HS-27A (cell line): ENCODE measurements around the gene NRIP3.
"Not testable (repeated sequence)": the region's sequence is repeated elsewhere in the genome, so short reads cannot be mapped to it uniquely, and the experiment has no call there.

Experiments used
- DNase-seq: peaks from one replicate; pipeline ENCODE4 v3.0.0-alpha.2; 2012; ENCODE audit warnings: low read depth, missing footprints

NRIP3 gene

DNA sequence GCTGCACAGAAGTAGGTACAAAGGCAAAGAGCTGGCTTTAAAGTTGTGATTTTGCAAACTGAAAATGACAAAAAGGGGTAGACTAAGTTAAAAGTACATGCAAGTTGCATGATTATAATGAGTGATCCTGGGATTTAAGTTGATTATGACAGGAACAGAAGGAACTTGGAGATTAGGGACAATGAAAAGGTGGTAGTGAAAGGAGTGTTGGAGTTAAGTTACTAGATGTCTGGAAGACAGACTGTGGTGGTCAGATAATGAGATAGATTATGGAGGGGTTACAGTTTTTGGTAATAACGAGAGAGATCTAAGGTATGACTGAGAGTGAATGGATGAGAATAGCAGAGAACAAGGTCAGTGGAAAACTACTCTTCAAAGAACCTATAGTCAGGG, 31.9 kb downstream of the NRIP3 start:
- no peak for DNase-seq

DNA sequence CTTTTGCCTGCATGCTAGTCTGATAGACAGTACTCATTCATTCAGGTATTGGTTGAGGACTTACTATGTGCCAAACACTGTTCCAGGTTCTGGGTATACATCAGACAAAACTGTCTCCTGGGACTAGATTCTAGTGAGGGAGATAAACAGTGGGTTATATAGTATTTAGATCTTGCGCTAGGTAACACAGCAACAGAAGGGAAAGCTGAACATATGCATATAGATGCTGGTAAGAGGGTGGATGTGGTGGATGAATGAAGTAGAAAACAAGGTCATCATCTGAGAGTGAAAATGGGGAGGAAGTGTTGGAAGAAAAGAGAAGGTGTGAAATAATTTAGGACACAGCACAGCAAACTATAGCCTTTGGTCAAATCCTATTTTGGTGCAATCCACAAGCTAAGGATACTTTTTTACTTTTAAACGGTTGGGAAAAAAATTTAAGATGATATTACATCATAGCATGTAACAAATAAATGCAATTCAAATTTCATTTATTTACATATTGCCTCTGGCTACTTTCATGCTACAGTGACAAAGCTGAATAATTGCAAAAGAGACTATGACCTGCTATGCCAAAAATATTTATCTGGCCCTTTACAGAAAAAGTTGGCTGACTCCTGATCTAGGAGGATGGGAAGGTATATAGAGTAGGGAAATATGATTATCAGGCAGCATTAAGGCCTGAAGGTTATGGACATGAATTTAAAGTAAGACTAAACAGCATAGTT, 32.4 kb downstream of the NRIP3 start:
- DNase-seq, result no peak

- DNase-seq, result no peak
These were observed 36.6 kb downstream of the NRIP3 start for GRCh38 chr11:8967184-8967583.

DNA sequence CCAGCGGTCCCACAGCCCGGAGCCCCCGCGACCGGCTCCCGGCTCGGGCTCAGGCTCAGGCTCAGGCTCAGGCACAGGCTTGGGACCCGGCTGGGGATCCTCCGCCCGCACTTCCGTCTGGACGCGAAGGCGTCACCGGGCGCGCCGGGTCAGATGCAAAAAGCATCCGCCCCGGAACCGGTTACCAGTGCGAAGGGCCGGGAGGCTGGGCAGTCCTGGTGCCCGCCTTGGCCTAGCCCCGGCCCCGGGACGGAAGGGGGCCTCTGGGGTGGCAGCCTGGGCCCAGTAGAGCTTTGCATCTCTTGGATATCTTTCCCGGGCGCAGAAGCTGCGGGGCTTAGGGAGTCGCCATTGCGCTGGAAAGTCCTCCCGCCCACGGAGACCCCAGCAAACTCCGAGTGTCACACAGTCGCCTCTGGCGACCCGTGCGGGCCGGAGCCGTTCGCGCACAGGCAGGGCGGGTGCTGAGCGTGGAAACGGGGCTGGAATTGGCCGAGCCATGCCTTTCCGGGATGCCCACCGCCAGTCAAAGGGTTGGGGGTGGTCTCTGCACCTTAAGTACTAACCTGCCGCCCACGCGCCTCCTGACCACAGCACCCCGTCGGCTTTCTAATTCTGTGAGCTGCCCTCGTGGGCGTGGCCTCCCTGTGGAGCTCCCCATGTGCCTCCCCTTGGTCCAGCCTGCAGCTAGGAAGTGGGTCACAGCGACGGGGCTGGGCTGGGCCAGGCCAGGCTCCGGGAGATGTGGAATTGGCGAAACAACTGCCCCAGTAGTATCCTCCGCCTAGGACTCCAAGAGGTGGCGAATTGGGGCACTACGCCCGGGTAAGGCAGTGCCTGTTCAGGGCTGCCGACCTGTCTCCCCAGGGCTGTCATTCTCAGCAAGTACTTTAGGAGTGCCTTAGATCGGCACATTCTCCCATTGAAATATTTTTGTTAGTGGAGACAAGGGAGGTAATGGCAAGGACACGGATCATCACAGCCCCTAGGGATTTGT, 39.2 kb downstream of the NRIP3 start, which contains the start of gene TMEM9B:
Gene TMEM9B (minus strand): TSS at position 119 of the 997 bp plus-strand sequence. CDS start 129 bp downstream, outside the sequence.
- peak; percentile 76 for DNase-seq

DNA sequence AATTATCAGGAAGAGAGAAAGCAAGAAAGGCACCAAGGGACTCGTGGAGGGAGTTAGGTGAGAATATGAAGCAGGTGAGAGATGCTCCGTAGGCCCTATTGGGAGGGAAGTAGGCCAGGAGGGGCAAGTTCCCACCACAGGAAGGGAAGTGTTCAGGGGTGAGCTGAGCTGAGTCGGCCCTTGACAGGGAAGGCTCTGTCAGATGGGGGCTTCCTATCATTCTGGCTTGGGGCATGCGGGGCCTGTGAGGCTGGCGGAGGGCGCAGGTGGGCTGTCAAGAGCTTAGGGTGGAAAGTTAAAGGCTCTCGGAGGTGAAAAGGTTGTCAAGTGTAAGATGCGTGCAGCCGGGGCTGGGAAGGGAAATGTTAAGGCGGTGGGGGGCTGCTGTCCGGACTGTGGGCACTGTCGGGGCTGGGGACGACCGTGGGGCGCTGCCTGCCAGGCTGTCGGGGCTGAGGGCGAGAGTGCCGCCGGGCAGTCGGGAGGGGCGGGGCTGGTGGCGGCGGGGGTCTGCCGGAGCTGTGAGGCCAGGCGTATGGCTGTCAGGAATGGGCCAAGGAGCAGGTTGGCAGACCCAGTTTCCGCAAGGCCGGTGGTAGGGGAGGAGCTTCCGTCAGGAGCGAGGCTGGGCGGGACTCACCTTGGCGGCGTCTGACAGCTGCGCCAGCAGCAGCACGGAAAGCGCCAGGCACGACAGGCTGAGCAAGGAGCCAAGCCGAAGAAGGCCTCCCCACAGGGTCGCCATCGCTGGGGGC, 40.1 kb downstream of the NRIP3 start:
- peak; percentile 53 for DNase-seq

- no peak for DNase-seq
These were observed 41.0 kb downstream of the NRIP3 start for GRCh38 chr11:8962841-8963240.

DNA sequence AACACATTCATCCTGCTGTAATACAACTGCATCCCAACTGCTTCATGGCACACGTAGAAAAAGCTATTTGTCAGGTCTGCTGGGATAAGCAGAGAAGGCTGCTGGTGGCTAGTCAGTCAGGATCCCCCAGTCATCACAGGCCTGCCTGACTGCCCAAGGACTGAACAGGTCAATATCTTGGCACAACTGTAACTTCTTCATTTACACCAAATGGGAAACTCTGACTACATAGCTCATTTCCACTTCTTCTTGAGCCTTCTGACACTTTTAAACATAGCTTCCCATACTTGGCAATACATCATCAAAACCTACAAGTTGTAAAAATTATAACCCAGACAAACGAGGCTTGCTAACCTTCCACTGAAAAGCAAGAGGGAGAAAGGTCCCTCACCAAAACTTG, 42.4 kb downstream of the NRIP3 start:
- DNase-seq, result no peak

- DNase-seq, result peak; percentile 62
These were observed 44.1 kb downstream of the NRIP3 start for GRCh38 chr11:8959546-8960166.

GRCh38 chr11:8956860-8957259, 46.9 kb downstream of the NRIP3 start:
- no peak for DNase-seq

DNA sequence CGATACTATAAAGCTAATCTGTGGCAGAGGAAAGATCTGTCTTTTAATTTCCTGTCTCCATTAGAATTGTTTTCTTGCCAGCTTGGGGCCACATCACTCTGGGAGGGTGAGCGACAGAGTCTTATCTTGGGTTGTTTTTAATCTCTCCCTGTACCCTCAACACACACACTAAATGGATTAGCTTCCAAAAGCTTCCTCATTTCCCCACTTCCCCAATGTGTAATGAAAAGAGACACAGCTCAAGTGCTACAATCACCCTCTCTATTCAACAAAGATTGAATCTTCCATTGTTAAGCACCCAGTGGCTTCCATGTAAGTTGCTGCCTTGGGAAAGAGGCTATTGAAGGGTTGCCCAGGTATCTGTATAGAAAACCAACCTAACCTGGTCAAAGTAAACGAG, 54.9 kb downstream of the NRIP3 start:
- no peak for DNase-seq

DNA sequence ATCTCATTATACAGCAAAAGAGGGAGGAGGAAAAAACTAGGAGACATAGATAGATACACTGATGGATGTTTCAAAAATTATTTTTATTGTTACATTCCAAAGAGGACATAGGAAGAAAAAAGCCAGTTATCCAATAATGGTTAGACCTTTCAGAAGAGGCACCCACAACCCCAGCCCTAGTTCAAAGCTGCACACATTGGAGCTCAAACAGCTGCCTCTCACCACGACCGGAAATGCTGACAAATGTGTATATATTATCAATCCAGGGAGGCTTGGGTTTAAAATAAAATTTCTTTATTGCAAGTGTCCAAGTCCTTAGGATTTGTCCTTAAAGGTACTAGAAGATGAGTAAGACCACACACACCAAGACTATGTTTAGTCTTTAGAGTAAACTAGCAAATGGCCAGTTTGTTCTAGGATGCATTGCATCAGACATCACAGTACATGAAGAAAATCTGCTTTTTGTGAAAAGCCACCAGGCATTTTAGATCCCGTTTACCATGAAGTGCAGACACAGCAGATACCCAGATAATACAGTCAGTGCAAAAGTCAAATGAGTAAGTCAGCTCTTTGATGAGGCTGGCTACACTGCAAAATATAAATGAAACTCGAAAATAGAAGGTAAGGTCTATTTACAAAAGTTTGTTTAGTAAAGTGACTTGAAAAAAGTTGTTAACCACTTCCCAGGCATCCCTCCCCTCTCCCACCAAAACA, 56.4 kb downstream of the NRIP3 start:
- DNase-seq, result no peak

DNA sequence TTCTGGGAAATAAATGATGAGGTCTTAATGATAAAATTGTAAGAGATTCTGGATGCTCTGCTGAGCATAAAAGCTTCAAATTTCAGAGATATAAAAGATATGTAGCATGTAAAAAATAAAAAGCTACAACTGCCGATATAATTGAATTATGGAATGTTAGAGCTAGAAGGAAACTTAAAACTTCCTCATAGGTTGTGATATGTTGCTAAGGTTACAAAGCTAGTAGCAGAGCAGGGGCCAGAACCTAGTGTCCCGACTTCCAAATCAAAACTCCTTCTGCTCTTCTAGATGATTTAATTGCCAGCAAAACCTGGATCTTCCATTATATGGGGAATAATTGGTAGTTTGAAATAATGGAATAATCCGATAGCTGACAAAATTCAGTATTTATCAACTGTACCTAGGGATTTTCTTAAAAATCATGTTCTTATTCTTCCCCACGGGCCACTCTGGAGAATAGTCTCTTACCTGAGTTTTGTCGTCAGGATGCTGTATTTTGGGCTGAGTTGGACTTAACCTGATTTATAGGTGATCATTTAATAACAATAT, 61.2 kb downstream of the NRIP3 start, which contains the start of gene ASCL3:
Gene ASCL3 (minus strand): TSS at position 499 of the 549 bp plus-strand sequence. CDS start 4,855 bp downstream, outside the sequence.
- no peak for DNase-seq

- no peak for DNase-seq
These were observed 62.3 kb downstream of the NRIP3 start for GRCh38 chr11:8941341-8942103.

DNA sequence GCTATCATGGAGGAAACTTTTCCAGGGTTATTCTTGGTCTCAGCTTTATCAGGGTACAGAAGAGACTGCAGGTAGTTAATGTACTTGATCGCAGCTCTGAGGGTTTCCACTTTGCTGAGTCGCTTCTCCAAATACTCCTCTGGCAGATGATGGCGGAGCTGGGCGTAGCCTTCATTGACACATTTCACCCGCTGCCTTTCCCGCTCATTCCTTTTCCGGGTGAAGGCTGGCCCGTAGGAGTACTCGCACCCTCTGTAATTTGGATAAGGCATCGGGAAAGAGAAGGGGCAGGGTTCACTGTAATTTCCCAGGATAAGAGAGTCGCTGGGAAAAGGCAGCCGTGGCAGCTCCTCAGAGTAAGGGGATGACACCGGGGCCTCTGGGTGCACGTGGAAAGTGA, 66.1 kb downstream of the NRIP3 start:
- DNase-seq, result no peak

DNA sequence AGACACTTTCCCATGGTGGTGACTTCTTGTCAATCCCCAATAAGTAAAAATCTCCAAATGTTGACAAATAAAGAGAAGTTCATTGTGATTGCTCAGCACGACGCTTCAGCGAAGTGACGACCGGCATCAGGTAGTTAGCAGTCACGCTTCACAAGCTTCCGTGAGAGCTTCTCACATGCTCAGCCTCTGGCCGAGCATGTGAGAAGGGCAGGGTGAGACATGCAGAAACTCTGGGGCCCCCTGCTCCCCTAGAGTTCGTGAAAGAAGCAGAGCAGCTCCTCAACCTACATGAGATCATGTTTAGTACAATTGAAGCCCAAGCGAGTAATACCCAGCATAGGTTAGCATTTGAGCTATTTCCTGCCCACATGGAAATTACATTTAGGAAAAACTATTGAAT, 66.6 kb downstream of the NRIP3 start:
- no peak for DNase-seq

DNA sequence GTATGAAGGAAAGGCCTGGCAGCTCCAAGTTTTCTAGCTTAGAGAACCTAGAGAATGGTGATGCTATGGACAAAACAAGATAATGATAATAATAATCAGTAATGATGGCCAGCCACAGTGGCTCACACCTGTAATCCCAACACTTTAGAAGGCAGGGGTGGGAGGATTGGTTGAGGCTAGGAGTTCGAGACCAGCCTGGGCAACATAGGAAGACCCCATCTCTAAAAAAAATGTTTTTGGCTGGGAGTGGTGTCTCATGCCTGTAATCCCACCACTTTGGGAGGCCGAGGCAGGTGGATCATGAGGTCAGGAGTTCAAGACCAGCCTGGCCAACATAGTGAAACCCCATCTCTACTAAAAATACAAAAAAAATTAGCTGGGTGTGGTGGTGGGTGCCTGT, 68.0 kb downstream of the NRIP3 start:
- DNase-seq, result not testable (repeated sequence)

DNA sequence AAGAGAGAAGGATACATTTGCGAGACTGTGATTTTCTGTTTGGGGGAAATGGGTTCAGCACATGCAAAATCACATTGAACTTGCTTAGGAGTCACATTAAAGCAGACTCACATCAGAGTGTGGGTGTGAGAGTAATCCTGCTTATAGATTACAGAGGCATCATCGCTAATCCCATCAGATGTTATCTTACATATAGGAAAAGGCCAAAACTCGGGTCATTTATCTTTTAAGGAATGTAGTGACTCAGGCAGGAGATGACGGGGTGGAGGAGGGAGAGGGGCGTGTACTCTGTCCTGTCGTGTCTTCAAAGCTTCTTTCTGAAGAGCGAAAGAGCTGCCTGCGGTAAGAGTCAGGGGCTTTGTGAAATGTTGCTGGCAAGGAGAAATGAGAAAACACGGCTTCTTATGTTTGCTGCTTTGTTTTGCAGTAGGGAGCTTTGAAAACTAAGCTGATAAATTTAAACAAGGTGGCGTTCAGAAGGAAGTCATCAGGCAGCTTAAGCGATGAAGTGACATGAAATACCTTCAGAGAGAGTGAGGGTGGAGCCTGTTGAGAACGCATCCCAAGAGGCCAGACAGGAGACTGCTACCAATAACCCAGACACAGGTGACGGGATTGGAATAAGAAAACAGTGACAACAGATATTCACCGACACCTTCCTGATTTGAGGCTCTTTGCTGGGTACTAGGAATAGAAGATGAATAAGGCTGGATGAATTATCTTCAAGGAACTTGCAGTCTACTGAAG, 68.9 kb downstream of the NRIP3 start:
- DNase-seq, result no peak

DNA sequence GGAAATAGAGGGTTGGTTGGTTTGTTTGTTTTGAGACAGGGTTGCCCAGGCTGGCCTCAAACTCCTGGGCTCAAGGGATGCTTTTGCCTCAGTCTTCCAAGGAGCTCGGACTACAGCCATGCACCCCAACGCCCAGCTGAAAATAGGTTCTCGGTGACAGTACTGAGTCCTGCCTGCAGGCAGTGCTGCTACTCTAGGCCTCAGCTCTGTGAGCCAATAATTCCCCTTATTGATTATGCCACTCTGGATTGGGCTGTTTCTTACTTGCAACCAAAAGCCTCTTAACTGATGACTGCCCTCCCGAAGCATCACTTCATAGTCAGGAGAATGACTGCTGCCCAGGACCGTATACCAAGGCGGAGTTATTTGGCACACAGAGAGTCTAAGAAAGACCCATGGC, 69.9 kb downstream of the NRIP3 start:
- no peak for DNase-seq

DNA sequence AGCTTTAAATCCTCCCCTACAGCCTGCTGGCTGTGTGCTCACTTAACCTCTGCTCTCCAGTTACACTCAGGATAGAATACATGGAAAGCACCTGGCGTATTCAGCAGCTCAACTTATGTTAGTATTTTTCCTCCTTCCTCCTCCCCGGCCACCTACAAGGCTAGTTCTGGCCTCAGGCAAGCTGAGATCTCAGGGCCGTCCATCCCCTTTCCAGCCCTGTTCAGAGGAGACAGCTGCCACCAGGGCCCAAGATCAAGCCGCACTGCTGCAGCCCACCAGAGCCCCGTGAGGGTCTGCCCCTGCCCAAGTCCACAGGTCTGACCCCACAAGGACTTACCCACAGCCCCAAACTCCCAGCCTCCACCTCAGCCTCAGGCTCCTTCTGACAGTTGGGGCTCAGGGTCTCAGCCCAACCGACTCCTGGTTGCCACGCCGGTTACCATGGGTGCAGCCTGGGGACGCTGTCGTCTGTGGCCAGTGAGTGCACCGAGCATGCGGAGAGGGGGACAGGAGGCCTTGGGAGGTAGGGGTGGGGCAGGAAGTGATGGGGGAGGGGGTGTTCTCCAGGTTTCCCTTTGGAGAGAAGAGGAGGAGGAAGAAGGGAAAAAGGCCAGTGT, 71.1 kb downstream of the NRIP3 start, which contains the start of gene C11orf16:
Gene C11orf16 (minus strand): TSS at position 384 of the 617 bp plus-strand sequence. CDS start 639 bp downstream, outside the sequence.
- DNase-seq, result no peak
